NCI-H69 (cell line): ENCODE results near the gene WDR27.
"Not testable (repeated sequence)": the region's sequence is repeated elsewhere in the genome, so short reads cannot be mapped to it uniquely, and the experiment has no call there.

Source experiments
- DNase-seq: peaks from one replicate; lab custom pipeline; 2025; lab: John Stamatoyannopoulos, UW

The WDR27 gene

GRCh38 chr6:169639653-169640278 lies 62.1 kb downstream of the WDR27 start:
- DNase-seq, result no peak

GRCh38 chr6:169638915-169639314 lies 62.9 kb downstream of the WDR27 start:
- DNase-seq, result no peak

GRCh38 chr6:169638388-169638787 lies 63.4 kb downstream of the WDR27 start:
- no peak for DNase-seq

GRCh38 chr6:169635345-169635744 lies 66.5 kb downstream of the WDR27 start:
- no peak for DNase-seq

DNA sequence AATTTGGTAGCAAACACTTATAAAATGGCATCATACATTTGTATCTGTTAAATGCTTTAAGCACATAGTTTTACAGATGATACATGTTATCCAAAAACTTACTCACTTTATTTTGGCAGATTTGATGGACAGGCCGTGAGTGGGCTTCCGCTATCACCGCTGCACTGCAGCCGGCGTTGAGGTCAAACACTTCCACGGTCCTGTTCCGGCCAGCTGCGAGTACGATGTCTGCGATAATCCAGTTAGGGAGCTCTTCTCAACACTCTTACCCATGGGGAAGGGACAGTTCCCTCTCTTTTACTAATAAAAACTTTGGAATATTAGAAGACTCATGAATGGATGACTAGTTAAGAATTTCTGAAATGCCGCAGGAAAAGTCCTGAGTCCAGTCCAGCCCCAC lies 69.0 kb downstream of the WDR27 start:
- DNase-seq, result no peak

DNA sequence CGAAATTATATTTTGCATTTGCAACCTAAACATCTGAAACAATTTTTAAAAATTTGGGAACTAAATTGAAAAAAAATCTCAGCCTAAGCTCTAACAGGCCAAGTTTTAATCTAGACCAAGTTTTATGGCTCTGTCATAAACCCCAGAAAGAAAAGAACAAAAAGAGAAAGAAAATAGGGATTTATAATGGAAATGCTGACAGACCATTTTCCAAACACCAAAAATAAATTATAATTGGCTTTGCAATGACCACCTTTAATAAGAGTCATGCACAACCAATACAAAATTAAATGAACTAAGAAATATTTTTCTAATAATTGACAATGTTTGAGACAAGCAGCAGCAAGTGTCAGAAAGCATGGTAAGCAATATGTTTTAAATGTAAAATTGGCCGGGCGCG lies 72.6 kb downstream of the WDR27 start:
- DNase-seq, result no peak

GRCh38 chr6:169627736-169628607 lies 73.9 kb downstream of the WDR27 start:
- DNase-seq, result no peak

GRCh38 chr6:169626649-169627048 lies 75.2 kb downstream of the WDR27 start:
- DNase-seq, result no peak

GRCh38 chr6:169626169-169626568 lies 75.7 kb downstream of the WDR27 start:
- no peak for DNase-seq

DNA sequence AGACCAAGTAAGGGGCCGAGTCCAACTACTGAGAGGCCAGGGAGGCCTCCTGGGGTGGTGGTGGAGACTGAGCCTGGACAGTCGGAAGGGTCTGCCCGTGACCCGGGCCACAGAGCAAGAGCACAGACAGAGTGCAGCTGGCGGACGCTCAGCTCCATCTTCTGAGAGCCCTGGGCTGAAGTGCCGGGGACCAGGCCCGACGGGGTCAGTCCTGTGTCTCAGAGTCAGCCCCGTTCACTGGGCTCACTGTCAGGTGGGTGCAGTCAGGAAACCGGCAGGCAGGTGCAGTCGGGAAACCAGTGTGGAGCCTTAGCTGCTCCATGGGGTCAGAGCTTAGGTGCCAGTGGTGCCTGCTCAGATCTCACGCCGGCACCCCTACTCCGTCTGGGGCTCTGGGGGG lies 76.5 kb downstream of the WDR27 start:
- no peak for DNase-seq

DNA sequence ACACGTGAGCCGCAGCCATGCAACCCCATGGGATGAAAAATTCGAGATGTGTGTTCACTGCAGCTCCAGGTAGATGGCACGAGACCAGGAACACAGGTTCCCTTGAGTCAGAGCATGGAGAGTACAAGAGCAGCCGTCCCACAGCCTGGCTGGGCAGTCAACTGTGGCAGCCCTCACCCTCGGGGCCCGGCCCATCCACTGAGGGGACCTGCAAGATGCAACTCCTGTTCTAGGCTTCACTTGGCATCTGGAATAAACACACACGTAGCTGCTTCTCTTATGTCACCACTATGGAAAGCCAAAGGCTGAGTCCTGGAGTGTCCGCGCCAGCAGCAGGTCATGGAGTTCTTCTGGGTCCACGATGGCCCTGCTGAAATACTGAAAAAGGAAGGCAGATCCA lies 77.0 kb downstream of the WDR27 start:
- no peak for DNase-seq

DNA sequence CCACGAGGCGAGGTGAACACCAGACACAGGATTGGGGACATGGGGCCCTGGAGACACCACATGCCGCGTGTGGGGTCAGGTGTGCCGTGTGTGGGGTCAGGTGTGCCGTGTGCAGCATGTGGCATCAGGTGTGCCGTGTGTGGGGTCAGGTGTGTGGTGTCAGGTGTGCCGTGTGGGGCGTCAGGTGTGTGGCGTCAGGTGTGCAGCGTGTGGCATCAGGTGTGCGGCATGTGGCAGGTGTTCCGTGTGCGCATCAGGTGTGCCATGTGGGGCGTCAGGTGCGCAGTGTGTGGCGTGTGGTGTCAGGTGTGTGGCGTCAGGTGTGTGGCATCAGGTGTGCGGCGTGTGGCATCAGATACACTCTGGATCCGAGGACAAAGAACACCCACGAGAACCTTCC lies 77.9 kb downstream of the WDR27 start:
- DNase-seq, result no peak

DNA sequence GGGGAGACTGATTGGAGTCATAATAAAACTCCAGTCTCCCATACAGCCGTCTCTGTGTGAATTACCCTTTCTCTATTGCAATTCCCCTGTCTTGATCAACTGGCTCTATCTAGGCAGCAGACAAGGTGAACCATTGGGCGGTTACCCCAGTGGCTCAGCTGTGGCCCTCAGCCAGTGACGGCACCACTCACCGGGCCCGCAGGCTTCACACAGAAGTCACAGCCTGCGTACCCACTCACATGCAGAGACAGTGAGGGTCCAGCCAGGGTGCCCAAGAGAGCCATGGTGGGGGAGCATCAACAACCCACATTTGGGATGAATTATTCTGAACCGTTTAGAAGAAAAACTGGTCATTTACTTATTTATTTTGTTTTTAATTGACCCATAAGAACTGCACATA lies 78.5 kb downstream of the WDR27 start:
- DNase-seq, result no peak

DNA sequence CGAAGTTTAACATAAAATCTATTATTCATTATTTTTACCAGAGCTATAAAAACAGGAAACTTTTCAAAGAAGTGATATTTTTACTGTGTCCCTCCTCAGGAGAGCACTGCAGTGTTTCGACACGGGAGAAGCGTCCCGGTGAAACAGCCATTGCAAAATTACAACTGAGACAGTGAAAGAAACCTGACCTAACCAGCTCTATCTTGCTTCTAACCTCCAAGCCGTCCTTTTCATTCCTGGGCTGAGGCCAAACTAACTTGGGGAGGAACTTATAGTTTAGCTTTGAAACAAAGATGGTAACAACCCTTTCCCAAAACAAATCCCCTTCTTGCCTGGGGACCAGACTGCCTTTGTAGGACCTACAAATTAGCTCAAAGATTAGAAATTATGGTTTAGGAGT lies 79.2 kb downstream of the WDR27 start:
- no peak for DNase-seq

DNA sequence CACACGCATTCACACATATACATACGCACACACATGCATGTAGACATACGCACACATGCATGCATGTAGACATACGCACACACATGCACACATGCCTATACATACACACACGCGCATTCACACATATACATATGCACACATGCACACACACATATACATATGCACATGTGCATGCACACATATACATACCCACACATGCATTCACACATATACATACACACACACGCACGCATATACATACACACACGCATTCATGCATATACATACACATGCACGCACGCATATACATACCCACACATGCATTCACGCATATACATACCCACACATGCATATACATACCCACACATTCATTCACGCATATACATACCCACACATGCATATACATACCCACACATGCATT lies 80.5 kb downstream of the WDR27 start:
- DNase-seq, result no peak

DNA sequence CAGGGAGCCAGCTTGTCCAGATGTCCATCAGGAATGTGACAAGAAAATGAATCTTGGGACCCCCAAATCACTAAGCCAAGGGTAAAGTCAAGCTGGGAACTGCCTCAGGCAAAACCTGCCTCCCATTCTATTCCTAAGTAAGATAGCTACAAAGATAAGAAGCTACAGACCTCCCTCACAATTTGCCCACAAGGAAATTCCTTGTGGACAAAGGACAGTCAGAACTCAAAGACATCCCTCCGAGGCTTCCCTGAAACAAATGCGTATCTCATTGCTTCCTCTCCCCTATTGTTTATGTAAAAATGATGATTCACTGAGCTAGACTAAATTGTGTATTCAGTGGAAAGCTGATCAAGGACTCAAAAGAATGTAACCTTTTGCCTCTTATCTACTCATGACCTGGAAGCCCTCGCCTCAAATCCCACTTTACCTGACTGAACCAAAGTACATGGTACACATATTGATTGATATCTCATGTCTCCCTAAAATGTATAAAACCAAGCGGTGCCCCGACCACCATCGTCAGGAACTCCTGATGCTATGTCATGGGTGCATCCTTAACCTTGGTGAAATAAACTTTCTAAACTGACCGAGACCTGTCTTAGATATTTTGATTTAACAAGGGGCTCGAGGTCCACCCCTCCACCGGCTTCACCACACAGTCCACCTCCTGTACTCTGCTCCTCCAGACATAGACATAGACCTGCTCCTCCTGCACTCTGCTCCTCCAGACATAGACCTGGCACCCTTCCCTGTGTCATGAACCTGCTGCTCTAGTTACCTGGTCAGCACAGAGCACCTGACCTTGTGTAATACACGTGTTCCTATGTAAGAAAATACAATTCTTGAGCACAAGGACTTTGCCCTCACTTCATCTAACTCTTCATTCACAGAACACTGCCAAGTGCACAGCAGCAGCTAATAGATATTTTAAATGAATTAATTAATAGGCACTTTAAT lies 81.4 kb downstream of the WDR27 start:
- no peak for DNase-seq

- DNase-seq, result no peak
Observed at GRCh38 chr6:169619650-169620049, 82.2 kb downstream of the WDR27 start.

- DNase-seq, result no peak
Observed at GRCh38 chr6:169618526-169619490, 83.0 kb downstream of the WDR27 start.

DNA sequence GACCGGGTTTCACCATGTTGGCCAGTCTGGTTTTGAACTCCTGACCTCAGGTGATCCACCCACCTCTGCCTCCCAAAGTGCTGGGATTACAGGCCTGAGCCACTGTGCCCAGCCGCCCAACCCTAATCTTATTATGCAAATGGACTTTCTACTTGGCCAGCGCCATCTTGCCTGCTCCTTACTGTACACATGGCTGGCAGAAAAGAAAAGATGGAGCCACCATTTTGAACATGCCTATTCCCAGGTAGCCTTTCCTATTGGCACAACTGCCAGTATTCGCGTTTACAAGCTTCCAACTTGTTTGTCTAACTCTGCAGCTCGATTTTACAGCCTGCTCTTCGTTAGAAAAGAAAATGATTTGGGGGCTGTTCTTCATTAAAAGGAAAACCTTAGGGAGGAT lies 84.3 kb downstream of the WDR27 start:
- no peak for DNase-seq

- not testable (repeated sequence) for DNase-seq
Observed at GRCh38 chr6:169608609-169609008, 93.2 kb downstream of the WDR27 start.

DNA sequence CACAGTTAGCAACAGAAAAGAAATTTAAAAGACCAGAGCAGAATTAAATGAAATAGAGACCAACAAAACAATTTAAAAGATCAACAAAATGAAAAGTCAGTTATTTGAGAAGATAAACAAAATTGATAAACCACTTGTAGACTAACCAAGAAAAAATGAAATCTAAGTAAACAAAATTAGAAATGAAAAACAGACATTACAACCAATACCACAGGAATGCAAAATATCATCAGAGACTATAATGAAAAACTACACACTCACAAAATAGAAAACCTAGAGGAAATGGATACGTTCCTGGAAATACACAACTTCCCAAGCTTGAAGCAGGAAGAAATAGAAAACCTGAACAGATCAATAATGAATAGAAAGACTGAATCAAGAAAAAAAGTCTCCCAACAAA lies 97.8 kb downstream of the WDR27 start:
- DNase-seq, result no peak
